Stimulated activated CD4-positive, alpha-beta T cell treated with anti-CD3 and anti-CD28 coated beads, Interleukin-15, amount 100 ng/mL, for 24 hours (primary cell): ENCODE measurements around the gene TMEM94.
A peak's percentile ranks its signal among the peaks of the same experiment; 100 is the strongest.

Experiments used
- DNase-seq: peaks from one replicate; pipeline ENCODE4 v3.0.0-alpha.2; 2020

TMEM94 gene

GRCh38 chr17:75530837-75531720 is 74.6 kb downstream of the TMEM94 start:
- no peak for DNase-seq

GRCh38 chr17:75531721-75532072 is 75.3 kb downstream of the TMEM94 start:
- DNase-seq: no peak

DNA sequence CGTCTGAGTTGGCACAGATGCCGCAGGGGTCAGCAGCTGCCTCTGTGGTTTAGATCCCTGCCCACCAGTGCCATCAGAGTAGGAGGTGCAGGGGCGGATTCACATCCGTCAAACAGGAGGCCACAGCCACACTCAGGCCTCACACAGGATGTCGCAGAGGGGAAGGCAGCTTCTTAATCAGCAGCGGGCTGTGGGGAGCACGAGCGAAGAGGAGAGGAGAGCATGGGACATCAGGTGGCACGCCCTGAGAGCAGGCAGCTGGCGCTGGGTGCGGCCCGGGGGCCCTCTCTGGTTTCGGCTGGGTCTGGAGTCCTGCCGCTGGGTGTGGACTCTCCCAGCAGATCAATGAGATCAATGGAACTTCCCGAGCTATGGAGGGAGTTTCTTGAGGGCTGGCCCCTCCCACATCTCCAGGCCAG is 78.7 kb downstream of the TMEM94 start:
- DNase-seq: peak; percentile 75

GRCh38 chr17:75535871-75536270 is 79.4 kb downstream of the TMEM94 start:
- no peak for DNase-seq

DNA sequence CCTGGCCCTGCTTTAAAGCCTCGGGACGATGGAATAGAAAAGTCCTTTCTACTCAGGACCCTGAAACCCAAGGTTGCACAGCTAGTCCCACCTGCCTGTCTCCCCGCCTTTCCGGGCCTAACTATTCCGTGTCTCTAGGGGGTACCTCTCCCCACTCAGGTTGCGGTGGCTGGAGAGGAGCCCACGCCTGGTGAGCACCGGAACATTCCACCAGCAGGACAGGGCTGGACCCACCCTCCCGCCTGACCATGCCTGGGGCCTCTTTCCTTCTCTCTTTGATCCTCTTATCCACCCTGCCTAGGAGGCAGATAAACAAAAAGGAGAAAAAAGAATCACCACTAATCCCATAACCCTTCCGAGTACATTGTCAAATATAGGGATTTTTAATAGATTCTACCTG is 79.9 kb downstream of the TMEM94 start:
- no peak for DNase-seq

GRCh38 chr17:75539967-75540729 is 83.7 kb downstream of the TMEM94 start:
- no peak for DNase-seq

GRCh38 chr17:75540923-75541503 is 84.6 kb downstream of the TMEM94 start:
- no peak for DNase-seq

DNA sequence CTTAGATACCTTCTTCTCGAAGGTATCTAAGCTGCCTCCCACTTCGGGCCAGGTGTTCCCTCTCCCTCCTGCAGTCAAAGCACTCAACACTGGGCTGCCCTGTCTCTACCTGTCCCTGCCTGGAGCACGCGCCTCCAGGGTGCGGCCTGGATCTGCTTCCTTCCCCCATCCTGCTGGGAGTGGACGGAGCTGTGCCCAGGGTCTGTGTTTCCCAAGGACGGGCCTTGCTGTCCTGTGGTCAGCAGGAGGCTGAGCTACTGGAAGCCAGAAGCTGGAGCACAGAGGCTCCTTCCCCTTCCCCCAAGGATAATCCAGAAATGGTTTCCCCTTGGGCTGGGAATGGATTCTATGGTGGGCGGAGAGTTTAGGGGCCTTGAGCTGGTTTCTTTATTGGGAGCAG is 85.8 kb downstream of the TMEM94 start:
- DNase-seq: no peak

- DNase-seq: no peak
These were observed 86.4 kb downstream of the TMEM94 start for GRCh38 chr17:75542728-75543336.

DNA sequence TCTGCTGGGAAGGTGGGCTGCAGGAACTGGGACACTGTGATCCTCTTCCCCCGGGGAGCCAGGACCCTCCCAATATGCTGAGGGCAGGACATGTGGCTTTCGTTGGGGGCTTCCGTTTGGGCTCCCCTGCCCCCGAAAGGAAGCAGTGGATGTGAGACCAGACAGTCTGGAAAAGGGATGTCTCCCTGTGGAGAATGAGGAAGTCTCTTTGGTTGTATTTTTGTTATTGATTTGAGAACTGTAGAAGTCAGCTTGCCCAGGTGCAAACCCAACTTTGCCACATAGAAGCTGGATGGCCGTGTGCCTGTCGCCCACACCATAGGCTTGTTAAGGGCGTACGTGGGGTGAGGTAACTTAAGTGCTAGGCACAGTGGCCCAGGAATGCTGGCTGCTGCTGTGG is 87.8 kb downstream of the TMEM94 start:
- no peak for DNase-seq

DNA sequence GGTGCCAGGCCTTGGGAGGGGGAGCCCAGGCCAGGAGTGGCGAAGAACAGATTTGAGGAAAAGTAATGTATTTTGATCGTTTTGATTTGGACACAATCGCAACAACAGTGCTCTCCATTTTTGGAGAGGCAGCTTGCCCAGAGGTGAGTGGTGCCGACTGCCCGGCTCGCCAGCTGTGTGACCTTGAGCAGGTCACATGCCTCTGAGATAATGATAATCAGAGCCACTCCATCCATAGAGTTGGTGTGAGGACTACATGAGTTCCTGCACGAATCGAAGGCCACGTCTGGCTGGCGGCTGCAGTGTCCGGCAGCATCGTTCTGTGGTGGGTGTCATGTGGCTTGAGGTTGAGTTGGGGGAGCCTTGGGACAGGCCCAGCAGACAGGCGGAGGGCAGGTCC is 89.7 kb downstream of the TMEM94 start:
- DNase-seq: no peak

DNA sequence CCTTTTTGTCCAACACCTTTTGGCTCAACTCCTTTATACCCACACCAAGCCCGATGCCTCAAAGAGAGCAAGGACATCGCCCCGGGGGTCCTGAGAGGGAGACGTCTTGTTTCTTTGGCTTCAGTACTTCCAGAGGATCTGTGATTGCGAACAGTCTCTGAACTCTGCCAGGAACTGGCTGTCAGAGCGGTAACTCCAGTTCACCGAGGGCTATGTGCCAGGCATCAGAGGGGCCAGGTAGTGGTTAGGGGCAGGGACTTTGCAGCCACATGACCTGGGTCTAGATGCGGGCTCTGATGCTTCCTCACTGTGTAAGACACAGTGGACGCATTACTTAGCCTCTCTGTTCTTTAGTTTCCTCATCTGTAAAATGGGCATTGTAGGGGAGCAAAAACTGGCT is 90.7 kb downstream of the TMEM94 start:
- DNase-seq: no peak

DNA sequence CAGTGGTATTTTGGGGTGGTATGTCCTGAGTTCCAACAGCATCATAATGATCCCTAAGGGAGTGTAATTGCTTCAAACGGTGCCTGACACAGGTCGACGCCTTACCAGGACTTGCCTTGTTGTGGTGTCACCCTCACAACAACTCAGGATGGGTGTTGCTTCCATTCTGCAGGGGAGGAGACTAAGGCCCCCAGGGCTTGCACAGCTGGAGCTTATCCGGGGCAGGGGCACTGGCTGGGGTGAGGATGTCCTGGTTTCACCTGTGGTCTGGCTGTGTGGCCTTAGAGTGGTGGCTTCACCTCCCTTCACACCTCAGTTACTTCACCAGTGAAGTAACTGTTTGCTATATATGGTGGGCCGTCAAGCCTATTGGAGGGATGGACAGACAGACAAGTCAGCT is 92.4 kb downstream of the TMEM94 start:
- no peak for DNase-seq
